T-helper 2 cell treated with Interferon-gamma antibody and Interleukin-4, amounts not matched to agents 5 μg/mL and 100 μg/mL, for 36 hours (primary cell): ENCODE data around the gene ERLIN1.
A peak's percentile ranks its signal among the peaks of the same experiment; 100 is the strongest.

Source experiments
- DNase-seq: peaks from one replicate; pipeline ENCODE4 v3.0.0; 2021; ENCODE audit warnings: low spot score
- H3K27ac Mint-ChIP-seq: one replicate; pipeline ENCODE4 v1.8.0; 2021; ENCODE audit warnings: mild to moderate bottlenecking, mixed read lengths
- H3K27me3 Mint-ChIP-seq: one replicate; pipeline ENCODE4 v1.8.0; 2021; ENCODE audit warnings: low read depth, mixed read lengths
- H3K36me3 Mint-ChIP-seq: one replicate; pipeline ENCODE4 v1.8.0; 2021; ENCODE audit warnings: low read depth, mixed read lengths
- H3K4me1 Mint-ChIP-seq: one replicate; pipeline ENCODE4 v1.8.0; 2021; ENCODE audit warnings: low read depth, mixed read lengths
- H3K4me3 Mint-ChIP-seq: one replicate; pipeline ENCODE4 v1.8.0; 2022; ENCODE audit warnings: mild to moderate bottlenecking, moderate library complexity, mixed read lengths
- H3K9me3 Mint-ChIP-seq: one replicate; pipeline ENCODE4 v1.8.0; 2021; ENCODE audit warnings: mixed read lengths

The ERLIN1 gene

GRCh38 chr10:100157156-100157555, 28.7 kb downstream of the ERLIN1 start:
- H3K4me3 Mint-ChIP-seq = no peak overlapping the region
- peaks cover 79% of the 10 kb centered on the region for H3K36me3 Mint-ChIP-seq
- H3K4me1 Mint-ChIP-seq = peaks cover 16% of the 10 kb centered on the region
- no peak overlapping the region for H3K27ac Mint-ChIP-seq
- no peak for DNase-seq
- no peaks in the 10 kb centered on the region for H3K27me3 Mint-ChIP-seq
- peaks cover 5% of the 10 kb centered on the region for H3K9me3 Mint-ChIP-seq

GRCh38 chr10:100155936-100156335, 29.9 kb downstream of the ERLIN1 start:
- peaks cover 79% of the 10 kb centered on the region for H3K36me3 Mint-ChIP-seq
- H3K9me3 Mint-ChIP-seq = peaks cover 5% of the 10 kb centered on the region
- no peak overlapping the region for H3K4me3 Mint-ChIP-seq
- DNase-seq = no peak
- H3K27ac Mint-ChIP-seq = no peak overlapping the region
- peaks cover 16% of the 10 kb centered on the region for H3K4me1 Mint-ChIP-seq
- no peaks in the 10 kb centered on the region for H3K27me3 Mint-ChIP-seq

GRCh38 chr10:100154666-100155065, 31.2 kb downstream of the ERLIN1 start:
- no peak overlapping the region for H3K4me3 Mint-ChIP-seq
- H3K4me1 Mint-ChIP-seq = peaks cover 13% of the 10 kb centered on the region
- H3K27me3 Mint-ChIP-seq = no peaks in the 10 kb centered on the region
- H3K36me3 Mint-ChIP-seq = peaks cover 72% of the 10 kb centered on the region
- H3K9me3 Mint-ChIP-seq = peaks cover 5% of the 10 kb centered on the region
- no peak for DNase-seq
- peak overlapping the region; percentile 15 for H3K27ac Mint-ChIP-seq

GRCh38 chr10:100153239-100153825, 32.5 kb downstream of the ERLIN1 start:
- H3K4me3 Mint-ChIP-seq = no peak overlapping the region
- no peaks in the 10 kb centered on the region for H3K9me3 Mint-ChIP-seq
- H3K27me3 Mint-ChIP-seq = no peaks in the 10 kb centered on the region
- peaks cover 10% of the 10 kb centered on the region for H3K4me1 Mint-ChIP-seq
- DNase-seq = no peak
- no peak overlapping the region for H3K27ac Mint-ChIP-seq
- H3K36me3 Mint-ChIP-seq = peaks cover 63% of the 10 kb centered on the region

GRCh38 chr10:100151723-100152300, 34.0 kb downstream of the ERLIN1 start:
- no peak for DNase-seq
- Mint-ChIP-seq H3K4me3 (no peak overlapping the region), H3K9me3 (no peaks in the 10 kb centered on the region), H3K36me3 (peaks cover 50% of the 10 kb centered on the region), H3K27ac (no peak overlapping the region), H3K27me3 (no peaks in the 10 kb centered on the region), H3K4me1 (peaks cover 6% of the 10 kb centered on the region)

- Mint-ChIP-seq H3K36me3 (peaks cover 25% of the 10 kb centered on the region), H3K9me3 (no peaks in the 10 kb centered on the region), H3K4me1 (no peaks in the 10 kb centered on the region), H3K27me3 (peaks cover 4% of the 10 kb centered on the region), H3K27ac (no peak overlapping the region), H3K4me3 (no peak overlapping the region)
- DNase-seq = peak; percentile 30
Measured at GRCh38 chr10:100148353-100149211, 37.2 kb downstream of the ERLIN1 start.

GRCh38 chr10:100146875-100147650, 38.8 kb downstream of the ERLIN1 start:
- Mint-ChIP-seq H3K9me3 (no peaks in the 10 kb centered on the region), H3K27me3 (peaks cover 4% of the 10 kb centered on the region), H3K27ac (no peak overlapping the region), H3K36me3 (peaks cover 15% of the 10 kb centered on the region), H3K4me3 (no peak overlapping the region), H3K4me1 (no peaks in the 10 kb centered on the region)
- DNase-seq = no peak

GRCh38 chr10:100146398-100146797, 39.4 kb downstream of the ERLIN1 start:
- Mint-ChIP-seq H3K4me3 (no peak overlapping the region), H3K27ac (no peak overlapping the region), H3K36me3 (peaks cover 9% of the 10 kb centered on the region), H3K4me1 (no peaks in the 10 kb centered on the region), H3K27me3 (peaks cover 7% of the 10 kb centered on the region), H3K9me3 (no peaks in the 10 kb centered on the region)
- DNase-seq = no peak

- no peak overlapping the region for H3K4me3 Mint-ChIP-seq
Measured at GRCh38 chr10:100143756-100144155, 42.1 kb downstream of the ERLIN1 start.

GRCh38 chr10:100141446-100142087, 44.3 kb downstream of the ERLIN1 start:
- no peak for DNase-seq

More at GRCh38 chr10:100143756-100144155, 42.1 kb downstream of the ERLIN1 start:
- Mint-ChIP-seq H3K36me3 (no peaks in the 10 kb centered on the region), H3K4me1 (no peaks in the 10 kb centered on the region), H3K27me3 (peaks cover 18% of the 10 kb centered on the region), H3K27ac (no peak overlapping the region), H3K9me3 (no peaks in the 10 kb centered on the region)
- DNase-seq = no peak

GRCh38 chr10:100140070-100140469, 45.8 kb downstream of the ERLIN1 start:
- H3K27ac Mint-ChIP-seq = no peak overlapping the region
- no peak overlapping the region for H3K4me3 Mint-ChIP-seq
- peaks cover 7% of the 10 kb centered on the region for H3K9me3 Mint-ChIP-seq
- H3K27me3 Mint-ChIP-seq = peaks cover 21% of the 10 kb centered on the region
- H3K36me3 Mint-ChIP-seq = no peaks in the 10 kb centered on the region
- H3K4me1 Mint-ChIP-seq = no peaks in the 10 kb centered on the region
- DNase-seq = no peak

More at GRCh38 chr10:100141446-100142087, 44.3 kb downstream of the ERLIN1 start:
- Mint-ChIP-seq H3K9me3 (peaks cover 1% of the 10 kb centered on the region), H3K27me3 (peaks cover 18% of the 10 kb centered on the region), H3K36me3 (no peaks in the 10 kb centered on the region), H3K27ac (no peak overlapping the region), H3K4me1 (no peaks in the 10 kb centered on the region), H3K4me3 (no peak overlapping the region)

GRCh38 chr10:100138921-100139496, 46.8 kb downstream of the ERLIN1 start:
- Mint-ChIP-seq H3K4me3 (no peak overlapping the region), H3K27me3 (peaks cover 21% of the 10 kb centered on the region), H3K9me3 (peaks cover 10% of the 10 kb centered on the region)

GRCh38 chr10:100135486-100135885, 50.3 kb downstream of the ERLIN1 start:
- Mint-ChIP-seq H3K36me3 (no peaks in the 10 kb centered on the region), H3K4me1 (no peaks in the 10 kb centered on the region), H3K27me3 (peaks cover 28% of the 10 kb centered on the region), H3K4me3 (no peak overlapping the region), H3K9me3 (peaks cover 13% of the 10 kb centered on the region), H3K27ac (no peak overlapping the region)
- no peak for DNase-seq

More at GRCh38 chr10:100138921-100139496, 46.8 kb downstream of the ERLIN1 start:
- DNase-seq = no peak
- no peaks in the 10 kb centered on the region for H3K4me1 Mint-ChIP-seq
- no peak overlapping the region for H3K27ac Mint-ChIP-seq
- no peaks in the 10 kb centered on the region for H3K36me3 Mint-ChIP-seq
